ENCODE data around the gene GPR119.
"Not testable (repeated sequence)": the region's sequence is repeated elsewhere in the genome, so short reads cannot be mapped to it uniquely, and the experiment has no call there.

The GPR119 gene

DNA sequence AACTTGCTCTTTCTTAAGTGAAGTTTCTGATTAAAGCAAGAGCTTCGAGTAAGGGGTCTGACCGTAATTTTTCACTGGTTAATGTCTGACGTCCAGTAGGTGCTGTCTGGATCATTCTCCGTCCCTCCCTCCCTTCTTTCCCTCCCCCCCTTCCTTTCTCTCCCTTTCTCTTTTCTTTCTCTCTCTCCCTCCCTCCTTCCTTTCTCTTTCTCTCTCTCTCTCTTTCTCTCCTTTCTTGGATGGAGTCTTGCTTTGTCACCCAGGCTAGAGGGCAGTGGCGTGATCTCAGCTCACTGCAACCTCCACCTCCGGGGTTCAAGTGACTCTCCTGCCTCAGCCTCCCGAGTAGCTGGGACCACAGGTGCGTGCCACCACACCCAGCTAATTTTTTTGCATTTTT, 46.6 kb downstream of the GPR119 start:
- not testable (repeated sequence) for DNase-seq

- DNase-seq, result no peak
Observed at GRCh38 chrX:130336531-130336930, 48.9 kb downstream of the GPR119 start.

Data from NCI-H1417 treated with DMSO at 0.1 percent for 48 hours (cell line).